Skeletal muscle cell (primary cell): ENCODE measurements around the gene MRPS34.
"Not testable (repeated sequence)": the region's sequence is repeated elsewhere in the genome, so short reads cannot be mapped to it uniquely, and the experiment has no call there.

ENCODE experiments used
- DNase-seq: peaks from one replicate; pipeline ENCODE4 v3.0.0-alpha.2; 2010; ENCODE audit warnings: low read depth
- H3K4me3 ChIP-seq: 2 replicates; pipeline ENCODE4 v1.5.1; 2011; ENCODE audit warnings: low read depth, mild to moderate bottlenecking, control low read depth, low read length, moderate library complexity

MRPS34 gene

GRCh38 chr16:1799263-1799662 lies 26.3 kb upstream of the MRPS34 start:
- H3K4me3 ChIP-seq, DNase-seq: not testable (repeated sequence)

- DNase-seq = no peak
- H3K4me3 ChIP-seq = no peak overlapping the region
These were observed 22.2 kb upstream of the MRPS34 start for GRCh38 chr16:1794908-1795666.

GRCh38 chr16:1794221-1794871 lies 21.4 kb upstream of the MRPS34 start:
- no peak for DNase-seq
- H3K4me3 ChIP-seq = no peak overlapping the region

- H3K4me3 ChIP-seq = no peak within 1 kb of the TSS
- no peak for DNase-seq
These were observed 20.8 kb upstream of the MRPS34 start, which contains the start of gene IGFALS for GRCh38 chr16:1793578-1794220. Gene IGFALS, minus strand, starts transcription at chr16:1793705. Its CDS starts 53 bp downstream, at chr16:1793652.

DNA sequence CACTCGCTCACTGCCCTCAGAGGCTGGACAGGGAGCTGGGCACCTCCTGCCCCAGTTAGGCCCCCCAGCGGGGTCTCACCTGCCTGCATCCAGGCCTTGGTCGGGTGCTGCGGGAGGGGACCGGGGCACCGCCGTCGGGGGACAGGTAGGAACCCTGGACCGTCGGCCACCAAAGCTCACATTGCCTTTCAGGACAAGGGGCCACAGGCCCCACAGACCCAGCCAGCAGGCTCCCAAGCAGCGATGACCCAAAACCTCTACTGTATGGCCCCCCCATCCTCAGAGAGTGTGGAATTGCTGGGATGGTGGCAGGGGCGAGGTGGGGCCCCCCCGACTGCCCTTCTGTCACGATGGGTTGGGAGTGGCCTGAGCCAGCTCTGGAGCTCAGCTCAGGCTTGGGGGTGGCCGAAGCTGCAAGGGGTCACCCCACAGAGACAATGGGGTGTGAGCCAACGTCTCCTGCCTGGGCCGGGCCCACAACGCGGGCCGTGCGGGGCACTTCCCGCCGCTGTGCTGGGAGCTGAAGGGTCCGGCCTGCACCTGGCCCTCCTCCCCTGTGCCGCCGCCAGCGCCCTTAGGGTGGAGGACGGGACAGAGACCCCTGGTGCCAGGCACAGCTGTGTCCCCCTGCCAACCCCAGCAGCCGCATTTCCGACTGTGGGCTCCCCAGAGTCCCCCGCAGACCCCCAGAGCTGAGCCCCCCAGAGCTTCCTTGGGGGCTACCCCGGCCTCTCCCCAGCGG lies 20.1 kb upstream of the MRPS34 start:
- H3K4me3 ChIP-seq = no peak overlapping the region
- DNase-seq = no peak

DNA sequence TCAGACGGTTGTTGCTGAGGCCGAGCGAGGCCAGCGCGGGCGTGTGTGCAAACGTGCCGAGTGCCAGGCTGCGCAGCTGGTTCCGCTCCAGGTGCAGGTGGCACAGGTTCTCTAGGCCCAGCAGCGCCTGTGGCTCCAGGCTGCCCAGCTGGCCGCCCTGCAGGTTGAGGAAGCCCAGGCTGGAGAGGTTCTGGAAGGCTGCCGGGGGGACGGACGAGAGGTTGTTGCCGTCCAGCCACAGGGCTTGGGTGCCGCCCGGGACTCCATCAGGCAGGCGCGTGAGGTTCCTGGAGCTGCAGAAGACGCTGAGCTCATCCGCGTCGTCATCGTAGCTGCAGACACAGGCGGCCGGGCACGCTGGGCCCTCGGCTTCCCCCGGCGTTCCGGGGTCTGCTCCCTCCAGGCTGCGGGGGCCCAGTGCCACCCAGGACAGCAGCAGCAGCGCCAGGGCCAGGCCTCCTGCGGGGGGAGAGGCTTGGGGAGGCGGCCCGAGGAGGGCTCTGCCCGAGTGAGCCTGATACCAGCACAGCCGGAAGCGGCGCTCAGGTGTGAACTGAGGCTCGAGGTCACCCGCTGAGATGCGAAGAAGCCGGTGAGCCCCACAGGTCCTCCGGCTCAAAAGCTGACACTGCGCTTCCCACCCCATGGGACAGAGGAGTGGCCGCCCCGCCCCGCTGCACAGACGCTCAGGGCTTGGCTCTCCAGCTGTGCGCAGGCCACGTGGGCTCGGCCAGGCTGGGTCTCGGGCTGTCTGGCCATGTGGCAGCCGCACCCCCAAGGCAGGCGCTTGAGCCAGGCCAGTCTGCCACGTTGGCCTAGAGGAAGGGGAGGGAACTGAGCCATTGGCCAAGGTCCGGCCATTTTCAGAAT lies 19.2 kb upstream of the MRPS34 start:
- DNase-seq = no peak
- no peak overlapping the region for H3K4me3 ChIP-seq

DNA sequence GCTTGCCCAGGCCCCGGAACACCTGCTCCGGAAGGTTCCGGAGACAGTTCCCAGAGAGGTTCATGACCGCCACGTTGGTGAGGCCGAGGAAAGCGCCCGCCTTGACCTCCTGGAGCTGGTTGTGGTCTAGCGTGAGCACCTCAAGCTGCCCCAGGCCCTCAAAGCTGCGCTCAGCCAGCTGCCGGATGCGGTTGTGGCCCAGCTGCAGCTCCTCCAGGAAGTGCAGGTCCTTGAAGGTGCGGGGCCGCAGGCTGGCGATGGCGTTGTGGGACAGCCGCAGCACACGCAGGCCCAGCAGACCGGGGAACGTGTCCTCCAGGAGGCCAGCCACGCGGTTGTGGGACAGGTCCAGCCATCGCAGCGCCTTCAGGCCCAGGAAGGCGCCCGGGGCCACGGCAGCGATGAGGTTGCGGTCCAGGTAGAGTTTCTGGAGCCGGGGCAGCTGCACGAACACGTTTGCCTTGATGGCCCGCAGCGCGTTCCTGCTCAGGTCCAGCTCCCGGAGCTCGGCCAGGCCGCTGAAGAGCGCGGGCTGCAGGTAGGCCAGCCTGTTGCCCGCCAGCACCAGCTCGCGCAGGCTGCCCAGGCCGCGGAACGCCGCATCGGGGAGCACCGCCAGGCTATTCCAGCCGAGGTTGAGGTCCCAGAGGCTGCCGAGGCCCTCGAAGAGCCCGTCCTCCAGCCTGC lies 18.5 kb upstream of the MRPS34 start:
- DNase-seq = no peak
- H3K4me3 ChIP-seq = no peak overlapping the region

DNA sequence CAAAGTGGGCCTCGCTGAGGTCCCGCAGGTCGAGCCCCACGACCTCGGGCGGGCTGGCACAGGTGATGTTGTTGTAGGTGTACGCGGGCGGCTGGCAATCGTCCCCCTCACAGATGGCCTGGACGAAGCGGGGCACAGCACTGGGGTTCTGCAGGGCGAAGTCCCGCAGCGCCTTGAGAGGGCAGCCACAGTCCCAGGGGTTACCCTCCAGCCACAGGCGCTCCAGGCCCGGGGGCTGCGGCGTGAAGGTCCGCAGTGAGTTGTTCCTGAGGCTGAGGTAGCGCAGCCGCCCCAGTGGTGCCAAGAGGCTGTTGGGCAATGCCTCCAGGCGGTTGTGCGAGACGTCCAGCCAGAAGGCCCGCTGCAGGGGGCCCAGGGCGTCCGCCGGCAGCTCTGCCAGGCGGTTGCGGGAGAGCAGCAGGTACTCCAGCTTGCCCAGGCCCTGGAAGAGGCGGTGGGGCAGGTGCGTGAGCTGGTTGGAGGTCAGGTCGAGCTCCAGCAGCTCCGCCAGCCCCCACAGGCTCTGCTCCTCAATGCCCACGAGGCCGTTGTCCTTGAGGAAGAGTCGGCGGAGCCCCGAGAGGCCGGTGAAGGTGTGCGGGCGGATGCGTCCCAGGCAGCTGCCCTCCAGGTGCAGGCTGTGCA lies 17.8 kb upstream of the MRPS34 start:
- no peak overlapping the region for H3K4me3 ChIP-seq
- DNase-seq = no peak

DNA sequence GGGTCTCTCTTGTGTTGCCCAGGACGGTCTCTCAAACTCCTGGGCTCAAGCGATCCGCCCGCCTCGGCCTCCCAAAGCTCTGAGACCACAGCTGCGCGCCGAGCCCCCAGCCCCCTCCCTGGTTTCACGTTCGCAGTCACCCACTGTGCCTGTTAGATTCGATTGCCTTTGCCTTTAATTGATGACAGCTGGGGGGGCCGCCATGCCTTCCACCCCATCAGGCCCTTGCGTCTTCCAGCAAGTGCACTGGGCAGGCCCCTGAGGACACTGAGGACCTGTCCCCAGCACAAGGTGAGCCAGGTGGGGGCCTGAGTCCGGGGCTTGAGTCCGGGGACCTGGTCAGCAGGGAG lies 17.3 kb upstream of the MRPS34 start:
- DNase-seq = no peak
- no peak overlapping the region for H3K4me3 ChIP-seq

DNA sequence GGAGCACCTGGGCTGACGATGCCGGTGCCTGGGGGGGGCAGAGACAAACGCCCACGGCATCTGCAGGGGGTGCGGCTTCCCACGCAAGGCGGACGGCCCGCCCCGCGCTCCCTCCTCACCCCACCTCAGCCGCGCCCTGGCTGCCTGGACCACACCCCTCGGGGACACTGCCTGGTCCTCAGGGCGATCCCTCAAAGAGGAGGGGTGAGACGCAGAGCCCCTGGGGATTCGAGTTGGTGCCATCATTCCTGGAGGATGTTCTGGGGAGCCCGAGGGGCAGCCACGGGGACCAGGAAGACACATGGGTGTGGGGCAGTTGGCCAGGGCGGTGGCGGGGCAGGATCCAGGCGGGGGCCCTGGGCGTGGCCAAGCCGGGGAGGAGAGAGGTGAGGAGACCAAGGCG lies 16.7 kb upstream of the MRPS34 start:
- H3K4me3 ChIP-seq = no peak overlapping the region
- no peak for DNase-seq

- H3K4me3 ChIP-seq = no peak overlapping the region
- DNase-seq = no peak
These were observed 15.8 kb upstream of the MRPS34 start for GRCh38 chr16:1788708-1789100.

- H3K4me3 ChIP-seq = no peak overlapping the region
- DNase-seq = no peak
These were observed 15.3 kb upstream of the MRPS34 start for GRCh38 chr16:1788095-1788707.

DNA sequence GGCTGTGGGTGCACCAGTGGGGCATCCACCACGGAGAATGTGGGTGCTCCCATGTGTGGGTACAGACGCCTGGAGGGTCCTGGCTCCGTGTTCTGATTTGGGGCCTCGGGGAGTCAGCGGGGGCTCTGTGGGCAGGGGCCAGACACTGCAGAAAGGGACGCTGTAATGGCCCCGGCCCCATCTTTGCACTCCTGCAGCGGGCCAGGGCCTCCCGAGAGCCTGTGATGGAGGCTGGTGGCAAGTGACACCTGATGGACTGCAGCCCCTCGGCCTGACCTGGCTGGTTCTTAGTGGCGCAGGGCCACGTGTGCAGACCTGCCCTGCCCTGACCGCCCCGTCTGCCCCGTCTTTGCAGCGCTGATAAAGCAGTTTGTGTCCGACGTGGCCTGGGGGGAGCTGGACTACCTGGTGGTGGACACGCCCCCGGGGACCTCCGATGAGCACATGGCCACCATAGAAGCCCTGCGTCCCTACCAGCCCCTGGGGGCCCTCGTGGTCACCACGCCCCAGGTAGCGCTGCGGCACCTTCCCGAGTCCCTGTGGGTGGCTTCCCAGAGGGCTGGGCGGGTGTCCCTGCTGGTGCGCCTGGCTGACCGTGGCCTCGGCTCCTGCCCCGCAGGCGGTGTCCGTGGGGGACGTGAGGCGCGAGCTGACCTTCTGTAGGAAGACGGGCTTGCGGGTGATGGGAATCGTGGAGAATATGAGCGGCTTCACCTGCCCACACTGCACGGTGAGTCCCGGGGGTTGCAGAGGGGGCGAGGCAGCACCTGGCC lies 14.6 kb upstream of the MRPS34 start:
- no peak for DNase-seq
- no peak overlapping the region for H3K4me3 ChIP-seq

DNA sequence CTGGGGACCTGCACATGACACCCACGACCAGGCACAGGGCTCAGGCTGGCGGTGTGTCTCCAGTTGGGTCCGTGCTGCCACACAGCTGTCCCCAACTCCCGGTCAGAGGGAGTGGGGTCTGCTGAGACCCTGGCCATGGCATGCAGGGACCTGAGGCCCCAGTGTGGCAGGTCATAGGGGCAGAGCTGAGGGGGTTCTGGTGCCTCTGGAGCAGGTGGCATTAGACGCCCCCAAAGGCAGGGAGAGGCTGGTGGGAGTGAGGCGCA lies 14.1 kb upstream of the MRPS34 start:
- DNase-seq = no peak
- no peak overlapping the region for H3K4me3 ChIP-seq

GRCh38 chr16:1786242-1787055 lies 13.5 kb upstream of the MRPS34 start:
- no peak for DNase-seq
- H3K4me3 ChIP-seq = no peak overlapping the region

- no peak overlapping the region for H3K4me3 ChIP-seq
- DNase-seq = no peak
These were observed 12.9 kb upstream of the MRPS34 start for GRCh38 chr16:1785846-1786170.
